Urothelium cell line (cell line): Measurements from ENCODE around the gene SAMD3.
"Not testable (repeated sequence)": the region's sequence is repeated elsewhere in the genome, so short reads cannot be mapped to it uniquely, and the experiment has no call there.

Source experiments
- DNase-seq: peaks from one replicate; pipeline ENCODE4 v3.0.0; 2011; ENCODE audit warnings: low spot score, mixed read lengths
- FAIRE-seq: peaks from 2 replicates; lab custom pipeline; 2011; peaks lifted over from hg19 to GRCh38; lab: Jason Lieb, UNC

SAMD3 gene

DNA sequence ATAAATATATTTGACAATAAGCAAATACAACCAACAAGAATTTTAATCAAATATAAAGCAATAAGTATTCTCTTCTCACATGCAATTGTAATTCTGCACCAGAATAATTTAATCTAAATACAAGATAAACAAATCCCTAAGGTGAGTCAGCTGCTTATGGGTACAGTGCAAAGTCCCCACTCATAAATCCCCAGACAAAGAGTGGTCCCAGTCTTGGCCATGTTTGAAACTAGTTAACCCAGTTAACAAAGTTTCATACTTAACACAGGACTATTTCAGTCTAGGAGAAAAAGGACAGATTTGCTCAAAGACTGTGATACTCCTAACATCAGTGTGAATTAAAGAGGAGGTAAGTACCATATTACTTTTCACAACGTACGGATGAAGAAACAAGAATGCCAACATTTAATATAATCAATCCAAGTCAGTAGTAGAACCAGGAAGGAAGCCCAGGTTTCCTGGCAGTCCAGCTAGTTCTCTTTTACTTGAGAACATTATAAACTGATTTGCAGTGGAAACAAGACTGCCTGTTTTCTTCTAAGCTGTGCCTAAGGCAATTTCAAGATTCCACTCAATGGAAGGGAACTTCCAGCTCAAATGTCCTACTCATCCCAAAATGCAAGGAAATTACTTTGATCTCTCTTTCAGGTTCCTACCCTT is 10.4 kb downstream of the SAMD3 start:
- no peak for DNase-seq
- no peak for FAIRE-seq

GRCh38 chr6:130211691-130212090 is 11.1 kb downstream of the SAMD3 start:
- DNase-seq: no peak
- no peak for FAIRE-seq

- no peak for FAIRE-seq
- no peak for DNase-seq
Measured at GRCh38 chr6:130207979-130208649, 14.6 kb downstream of the SAMD3 start.

DNA sequence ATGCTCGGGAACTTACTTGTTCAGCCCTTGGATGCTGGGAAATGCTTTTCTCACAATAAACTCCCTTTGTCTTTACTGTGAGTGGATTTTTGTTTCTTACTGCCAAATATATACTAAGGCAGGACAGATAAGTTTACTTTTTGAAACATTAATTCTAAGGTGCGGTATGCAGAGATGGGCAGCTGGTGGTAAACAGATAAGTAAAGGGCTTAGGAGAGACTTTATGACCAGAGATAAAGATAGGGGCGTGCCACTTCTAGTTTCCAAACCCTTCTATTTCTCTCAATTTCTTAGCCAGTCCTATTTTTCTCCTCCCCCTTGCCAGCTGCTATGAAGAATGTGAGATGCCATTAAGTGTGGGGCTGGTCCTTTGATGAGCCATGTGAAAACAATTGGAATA is 16.3 kb downstream of the SAMD3 start:
- DNase-seq: no peak
- no peak for FAIRE-seq

GRCh38 chr6:130204322-130204721 is 18.4 kb downstream of the SAMD3 start:
- FAIRE-seq: no peak
- DNase-seq: no peak

DNA sequence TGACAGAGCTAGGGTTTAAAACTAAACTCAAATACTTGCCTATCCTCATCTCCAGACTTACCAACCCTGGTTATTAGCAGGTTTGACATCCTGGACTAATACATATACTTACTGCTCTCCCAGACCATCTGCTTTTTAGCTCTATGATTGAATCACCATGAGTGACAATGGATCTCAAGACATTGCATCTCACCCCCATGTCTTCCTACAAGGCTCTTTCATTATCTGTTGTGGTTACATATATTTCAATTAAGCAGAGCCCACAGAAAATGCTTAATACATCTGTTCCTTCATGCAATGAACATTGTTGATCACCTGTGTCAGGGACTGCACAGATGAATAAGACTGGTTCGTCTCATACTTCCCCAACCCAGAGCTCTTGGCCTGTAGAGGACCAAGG is 19.4 kb downstream of the SAMD3 start:
- no peak for DNase-seq
- FAIRE-seq: no peak

GRCh38 chr6:130202782-130203181 is 20.0 kb downstream of the SAMD3 start:
- DNase-seq (no peak), FAIRE-seq (no peak)

- FAIRE-seq: no peak
Measured at GRCh38 chr6:130200020-130200419, 22.7 kb downstream of the SAMD3 start.

GRCh38 chr6:130198483-130199035 is 24.2 kb downstream of the SAMD3 start:
- FAIRE-seq: no peak
- DNase-seq: no peak

More at GRCh38 chr6:130200020-130200419, 22.7 kb downstream of the SAMD3 start:
- DNase-seq: no peak

- not testable (repeated sequence) for FAIRE-seq, DNase-seq
Measured at GRCh38 chr6:130197816-130198482, 24.8 kb downstream of the SAMD3 start.

DNA sequence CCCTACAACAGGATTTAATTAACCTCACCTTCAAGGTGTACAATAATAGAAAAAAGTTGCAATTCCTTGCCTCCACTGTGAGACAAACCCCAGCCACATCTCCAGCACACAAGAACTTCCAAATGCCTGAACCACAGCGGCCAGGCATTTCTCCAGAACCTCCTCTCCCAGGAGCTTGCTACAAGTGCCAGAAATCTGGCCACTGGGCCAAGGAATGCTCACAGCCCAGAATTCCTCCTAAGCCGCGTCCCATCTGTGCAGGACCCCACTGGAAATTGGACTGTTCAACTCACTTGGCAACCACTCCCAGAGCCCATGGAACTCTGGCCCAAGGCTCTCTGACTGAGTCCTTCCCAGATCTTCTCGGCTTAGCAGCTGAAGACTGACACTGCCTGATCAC is 28.3 kb downstream of the SAMD3 start:
- not testable (repeated sequence) for FAIRE-seq, DNase-seq

GRCh38 chr6:130190701-130191690 is 31.8 kb downstream of the SAMD3 start:
- DNase-seq: no peak
- FAIRE-seq: peak; percentile 42

DNA sequence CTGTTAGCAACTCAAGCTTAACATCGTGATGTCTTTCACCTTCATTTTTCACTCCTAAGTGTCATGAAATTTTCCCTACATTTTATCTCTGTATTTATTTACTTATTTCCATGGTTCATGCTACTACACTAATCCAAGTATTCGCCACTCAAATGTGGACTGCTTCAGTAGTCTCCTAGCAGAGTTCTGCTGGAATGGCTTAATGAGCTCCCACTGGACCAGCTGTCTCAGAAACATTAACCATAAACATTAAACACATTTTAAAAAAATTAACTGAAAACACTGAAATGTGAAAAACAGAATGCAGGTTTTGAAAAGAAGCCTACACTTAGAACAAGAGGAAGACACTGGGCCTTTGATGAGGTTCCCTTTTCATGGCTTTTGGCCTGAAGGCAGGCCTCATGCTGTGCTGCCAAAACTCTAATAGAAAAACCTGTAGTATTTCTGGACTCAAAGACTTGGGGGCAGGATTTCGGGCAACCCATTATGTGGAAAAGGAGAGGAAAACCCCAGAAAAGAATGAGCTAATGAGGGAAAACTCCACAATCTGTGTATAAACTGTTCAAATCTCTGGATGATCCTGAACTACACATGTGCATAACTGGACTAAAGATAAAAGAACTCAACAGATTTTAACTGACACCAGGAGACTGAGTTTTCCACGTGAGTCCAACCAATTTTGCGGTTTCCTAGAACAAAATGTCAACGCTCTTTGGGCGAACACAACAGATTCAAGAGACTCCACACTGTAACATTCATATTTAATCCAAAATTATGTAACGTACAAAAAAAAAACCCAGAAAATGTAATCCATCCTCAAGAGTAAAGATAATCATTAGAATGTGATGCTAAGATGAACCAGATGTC is 33.0 kb downstream of the SAMD3 start:
- DNase-seq (no peak), FAIRE-seq (no peak)

DNA sequence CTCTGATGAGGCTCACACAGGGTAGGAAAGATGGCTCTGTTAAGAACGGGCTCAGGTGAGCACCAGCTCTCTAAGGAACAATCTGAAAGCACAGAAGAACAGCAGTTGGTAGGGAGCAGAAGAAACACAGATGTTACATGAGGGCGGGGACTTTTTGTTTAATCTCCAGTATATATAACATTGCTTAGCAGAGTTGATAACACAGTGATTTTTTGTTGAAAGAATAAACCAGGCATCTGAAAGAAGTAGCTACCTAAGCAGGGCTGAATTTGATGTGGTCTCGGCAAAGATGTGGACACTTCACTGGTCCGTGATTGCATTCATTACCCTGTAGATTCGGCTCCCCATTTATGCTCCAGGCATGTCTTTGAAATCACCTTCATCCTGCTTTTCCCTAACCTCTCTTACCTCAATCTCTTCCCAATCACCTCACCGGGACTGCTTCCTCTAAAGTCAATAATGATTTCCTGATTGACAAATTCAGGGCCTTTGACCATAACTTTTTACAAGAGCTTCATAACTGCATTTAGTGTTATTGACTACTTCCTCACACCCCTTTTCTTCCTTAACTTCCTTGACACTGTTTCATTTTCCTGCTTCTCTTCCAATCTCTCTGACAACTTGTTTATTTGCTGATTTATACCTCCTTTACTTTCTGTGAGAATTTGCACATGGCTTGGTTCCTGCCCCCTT is 34.4 kb downstream of the SAMD3 start:
- DNase-seq (no peak), FAIRE-seq (no peak)

- DNase-seq: no peak
- FAIRE-seq: no peak
Measured at GRCh38 chr6:130187335-130188206, 35.2 kb downstream of the SAMD3 start.

- no peak for DNase-seq
- FAIRE-seq: no peak
Measured at GRCh38 chr6:130185658-130186057, 37.1 kb downstream of the SAMD3 start.

- FAIRE-seq (no peak), DNase-seq (no peak)
Measured at GRCh38 chr6:130183271-130184222, 39.2 kb downstream of the SAMD3 start.
